SK-N-SH (cell line): Measurements from ENCODE around the gene ITIH1. TPM values are rescaled to one million over a fixed set of nuclear protein-coding genes. Genes with fewer than 3 reads are reported as not detected.

ENCODE experiments used
- CTCF ChIA-PET: fragments of 300-600, 350-600 bp; formaldehyde crosslinking; extraction: SDS; loops from one replicate; lab custom pipeline; 2021; lab: Yijun Ruan, JAX
- POLR2A ChIA-PET: fragments of 350-600 bp; sonication (Branson Sonifier 250); formaldehyde crosslinking; extraction: SDS; loops from one replicate; lab custom pipeline; 2020; ENCODE audit warnings: antibody characterized with exemption, inconsistent platforms; lab: Yijun Ruan, JAX
- DNase-seq: peaks from one replicate; pipeline ENCODE4 v3.0.0; 2012
- H2AFZ ChIP-seq: fragments of 200-600 bp; sonication (generic); 2 replicates; pipeline ENCODE4 v1.8.1; 2016; ENCODE audit warnings: antibody characterized with exemption, mild to moderate bottlenecking, low read depth
- H3F3A ChIP-seq: fragments of 200-600 bp; sonication (generic); replicated peaks from 2 replicates; pipeline ENCODE3; 2016; ENCODE audit warnings: antibody characterized with exemption, mild to moderate bottlenecking; ENCODE audit not compliant: insufficient read depth
- H3K27ac ChIP-seq, 2 experiments: fragments of 200-500 bp in 1 of 2; fragments of 200-600 bp in 1 of 2; sonication (Bioruptor generic) in 1 of 2; sonication (generic), shearing (Covaris generic) in 1 of 2; 2 replicates each; pipeline versions ENCODE4 v1.5.1 to v1.6.1; 2014 to 2016; ENCODE audit warnings: low read depth in 2 of 2, inconsistent platforms in 1 of 2, low read length in 1 of 2, mild to moderate bottlenecking in 1 of 2, mixed read lengths in 1 of 2
- H3K27me3 ChIP-seq: fragments of 200-600 bp; sonication (generic), shearing (Covaris generic); 2 replicates; pipeline ENCODE4 v1.6.1; 2016; ENCODE audit warnings: mixed run types; ENCODE audit not compliant: insufficient read depth
- H3K36me3 ChIP-seq, 2 experiments: fragments of 200-500 bp in 1 of 2; fragments of 200-600 bp in 1 of 2; sonication (Bioruptor generic) in 1 of 2; sonication (generic) in 1 of 2; replicated peaks in 1 of 2; 2 replicates each; pipeline versions ENCODE3 to v1.5.1; 2014 to 2016; ENCODE audit warnings: low read length in 1 of 2, mild to moderate bottlenecking in 1 of 2; ENCODE audit not compliant: insufficient read depth in 2 of 2, control insufficient read depth in 1 of 2
- H3K4me1 ChIP-seq, 2 experiments: fragments of 200-500 bp in 1 of 2; fragments of 200-600 bp in 1 of 2; sonication (Bioruptor generic) in 1 of 2; sonication (generic), shearing (Covaris generic) in 1 of 2; 2 replicates each; pipeline versions ENCODE4 v1.5.1 to v1.6.1; 2014 to 2016; ENCODE audit warnings: low read depth in 1 of 2, low read length in 1 of 2, mixed run types in 1 of 2; ENCODE audit not compliant: insufficient read depth in 2 of 2, control insufficient read depth in 1 of 2
- H3K4me2 ChIP-seq: fragments of 200-600 bp; sonication (generic), shearing (Covaris generic); 2 replicates; pipeline ENCODE4 v1.6.1; 2017; ENCODE audit warnings: mixed run types
- H3K4me3 ChIP-seq, 2 experiments: fragments of 200-500 bp in 1 of 2; fragments of 200-600 bp in 1 of 2; sonication (Bioruptor generic) in 1 of 2; sonication (generic), shearing (Covaris generic) in 1 of 2; 2 replicates each; pipeline versions ENCODE4 v1.5.1 to v1.8.1; 2014 to 2016; ENCODE audit warnings: low read depth in 2 of 2, inconsistent platforms in 1 of 2, low read length in 1 of 2, mild to moderate bottlenecking in 1 of 2, mixed read lengths in 1 of 2, moderate library complexity in 1 of 2
- H3K79me2 ChIP-seq: fragments of 200-600 bp; sonication (generic); 2 replicates; pipeline ENCODE4 v1.8.1; 2017; ENCODE audit warnings: mild to moderate bottlenecking; ENCODE audit not compliant: insufficient read depth
- H3K9ac ChIP-seq: fragments of 200-600 bp; sonication (generic); 2 replicates; pipeline ENCODE4 v1.6.1; 2017; ENCODE audit warnings: mixed run types
- H3K9me2 ChIP-seq: fragments of 200-600 bp; sonication (generic); 2 replicates; pipeline ENCODE4 v1.6.1; 2017; ENCODE audit warnings: mixed run types
- H3K9me3 ChIP-seq: fragments of 200-600 bp; sonication (generic); 2 replicates; pipeline ENCODE4 v1.6.1; 2017; ENCODE audit warnings: mixed run types, mild to moderate bottlenecking, moderate library complexity
- H4K20me1 ChIP-seq: fragments of 200-600 bp; sonication (generic); 2 replicates; pipeline ENCODE4 v1.6.1; 2017; ENCODE audit warnings: mild to moderate bottlenecking, mixed run types; ENCODE audit not compliant: insufficient read depth
- FOSL2 ChIP-seq: IDR thresholded peaks from 2 replicates; pipeline ENCODE4 v1.4.0; 2012; ENCODE audit warnings: low read depth, mild to moderate bottlenecking, moderate library complexity, borderline replicate concordance
- FOXM1 ChIP-seq: IDR thresholded peaks from 2 replicates; pipeline ENCODE4 v1.4.0; 2012; ENCODE audit warnings: low read depth, mild to moderate bottlenecking
- GABPA ChIP-seq: IDR thresholded peaks from 2 replicates; pipeline ENCODE4 v1.4.0; 2012; ENCODE audit warnings: low read depth, mild to moderate bottlenecking
- JUND ChIP-seq: IDR thresholded peaks from 2 replicates; pipeline ENCODE4 v1.4.0; 2012
- NRF1 ChIP-seq: IDR thresholded peaks from 2 replicates; pipeline ENCODE4 v1.6.1; 2012; ENCODE audit warnings: low read depth, mild to moderate bottlenecking, low read length
- RAD21 ChIP-seq: IDR thresholded peaks from 2 replicates; pipeline ENCODE4 v1.6.1; 2012; ENCODE audit warnings: mild to moderate bottlenecking, low read length
- RXRA ChIP-seq: IDR thresholded peaks from 2 replicates; pipeline ENCODE4 v1.4.0; 2012; ENCODE audit warnings: low read depth, mild to moderate bottlenecking, borderline replicate concordance
- YY1 ChIP-seq: IDR thresholded peaks from 2 replicates; pipeline ENCODE4 v1.4.0; 2012; ENCODE audit warnings: low read depth, mild to moderate bottlenecking
- WGBS: methylation state at CpG from one replicate; pipeline ENCODE4 v1.1.6; 2017; ENCODE audit warnings: low lambda C conversion rate; 5-methylcytosine and 5-hydroxymethylcytosine counted together
- polyA plus RNA-seq, 3 experiments: library from polyadenylated mRNA; depleted of rRNA; stranded (reverse); fragments of >200 nt; gene quantifications; 2 replicates each; pipeline ENCODE4 v1.2.3, GENCODE V29; 2012
- TF ChIP-seq, protein P1 (sequence below): IDR thresholded peaks from 2 replicates; pipeline ENCODE4 v1.4.0; 2012; ENCODE audit warnings: low read depth

The ITIH1 gene
- polyA plus RNA-seq, 1 of the 3 experiments (the other 2 are of a cell fraction), result not detected

DNA sequence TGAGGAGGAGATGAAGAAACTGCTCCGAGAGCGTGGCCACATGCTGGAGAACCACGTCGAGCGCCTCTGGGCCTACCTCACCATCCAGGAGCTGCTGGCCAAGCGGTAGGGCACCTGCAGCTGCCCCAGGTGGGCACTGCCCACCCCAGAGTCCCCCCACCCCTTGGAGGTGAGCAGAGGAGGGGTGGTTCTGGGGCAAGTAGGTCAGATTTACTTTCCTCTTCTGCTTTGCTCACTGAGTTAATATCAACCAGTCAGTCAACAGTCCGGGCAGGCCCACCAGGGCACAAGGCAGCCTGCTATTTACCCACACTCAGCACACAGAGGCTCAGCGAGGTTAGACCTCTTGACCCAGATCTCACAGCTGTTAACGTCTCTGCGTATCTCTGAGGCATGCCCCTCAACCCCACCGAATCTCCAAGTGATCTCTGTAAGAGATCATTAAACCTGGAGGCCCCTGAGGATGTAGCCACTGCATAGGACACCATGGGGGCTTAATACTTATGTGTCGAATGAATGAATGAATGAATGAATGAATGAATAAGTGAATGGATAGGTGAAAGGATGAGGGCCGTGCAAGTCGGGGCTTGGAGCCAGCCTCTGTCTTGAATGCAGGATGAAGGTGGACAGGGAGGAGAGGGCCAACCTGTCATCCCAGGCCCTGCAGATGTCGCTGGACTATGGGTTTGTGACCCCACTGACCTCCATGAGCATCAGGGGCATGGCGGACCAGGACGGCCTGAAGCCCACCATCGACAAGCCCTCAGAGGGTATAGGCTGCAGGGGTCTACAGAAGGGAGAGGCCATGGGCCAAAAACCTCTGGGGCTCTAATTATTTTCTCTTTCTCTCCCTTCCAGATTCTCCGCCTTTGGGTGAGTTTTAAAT is 9.2 kb downstream of the ITIH1 start:
- no peak for TF ChIP-seq FOSL2
- TF ChIP-seq, protein P1, sequence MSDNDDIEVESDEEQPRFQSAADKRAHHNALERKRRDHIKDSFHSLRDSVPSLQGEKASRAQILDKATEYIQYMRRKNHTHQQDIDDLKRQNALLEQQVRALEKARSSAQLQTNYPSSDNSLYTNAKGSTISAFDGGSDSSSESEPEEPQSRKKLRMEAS, result no peak
- TF ChIP-seq, all 33 proteins: peak for 0
- no peak overlapping the region for H3K4me3 ChIP-seq
- no peaks in the 10 kb centered on the region for H3K9me2 ChIP-seq
- no peak overlapping the region for H3K4me2 ChIP-seq
- H3K36me3 ChIP-seq, result no peaks in the 10 kb centered on the region
- POLR2A ChIA-PET, result no interaction called here
- H3K79me2 ChIP-seq, result no peaks in the 10 kb centered on the region
- no peak for DNase-seq
- H3F3A ChIP-seq, result no peaks in the 10 kb centered on the region
- no peaks in the 10 kb centered on the region for H3K9me3 ChIP-seq
- H3K4me1 ChIP-seq, result no peaks in the 10 kb centered on the region
- H4K20me1 ChIP-seq, result no peaks in the 10 kb centered on the region
- no peak overlapping the region for H3K27ac ChIP-seq
- 64% methylated on average over 16 of the region's 19 CpGs for WGBS
- CTCF ChIA-PET, result interaction anchor here (0.6 kb wide), 1 partner anchor 34 kb away, joined by 3 read pairs; no protein-coding TSS in a partner anchor
- no peak overlapping the region for H2AFZ ChIP-seq
- no peaks in the 10 kb centered on the region for H3K27me3 ChIP-seq
- H3K9ac ChIP-seq, result no peak overlapping the region

DNA sequence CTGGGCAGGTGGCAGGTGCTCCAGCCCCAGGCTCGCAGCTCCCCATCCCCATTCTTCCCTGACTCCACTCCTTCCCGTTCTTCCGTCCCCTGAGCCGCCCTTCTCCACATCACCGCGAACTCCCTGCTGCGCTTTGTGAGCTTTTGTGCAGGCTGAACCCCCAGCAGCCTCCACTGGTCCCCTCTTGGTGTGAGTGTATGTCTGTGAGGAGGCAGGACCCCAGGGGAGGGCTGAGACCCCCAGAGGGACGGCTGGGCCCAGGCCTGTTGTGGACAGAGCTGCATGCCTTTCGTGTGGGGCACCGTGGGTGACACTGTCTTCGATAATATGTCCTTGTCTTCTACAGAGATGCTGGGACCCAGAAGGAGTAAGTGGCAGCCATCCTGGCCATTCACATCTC is 9.8 kb downstream of the ITIH1 start:
- ChIA-PET POLR2A (no interaction called here), CTCF (interaction anchor here (1.5 kb wide), 1 partner anchor 24 kb away, joined by 3 read pairs; no protein-coding TSS in a partner anchor)
- Histone ChIP-seq H2AFZ (no peak overlapping the region), H3K27ac (no peak overlapping the region), H3K9me3 (no peaks in the 10 kb centered on the region), H3K9me2 (no peaks in the 10 kb centered on the region), H3K79me2 (no peaks in the 10 kb centered on the region), H3K27me3 (no peaks in the 10 kb centered on the region), H3K4me1 (no peaks in the 10 kb centered on the region), H3K9ac (no peak overlapping the region), H3K4me3 (no peak overlapping the region), H3F3A (no peaks in the 10 kb centered on the region), H3K4me2 (no peak overlapping the region), H4K20me1 (no peaks in the 10 kb centered on the region), H3K36me3 (no peaks in the 10 kb centered on the region)
- WGBS, result 71% methylated on average over 10 of the region's 11 CpGs
- no peak for DNase-seq
- no peak for TF ChIP-seq JUND
- TF ChIP-seq RXRA, result no peak
- TF ChIP-seq RAD21, result no peak
- TF ChIP-seq GABPA, result no peak
- TF ChIP-seq NRF1, result no peak
- no peak for TF ChIP-seq YY1
- no peak for TF ChIP-seq FOXM1
